Ureter (tissue), 1 donor: ENCODE measurements around the gene COP1. TPM values are rescaled to one million over a fixed set of nuclear protein-coding genes. Genes with fewer than 3 reads are reported as not detected.
"Not testable (repeated sequence)": the region's sequence is repeated elsewhere in the genome, so short reads cannot be mapped to it uniquely, and the experiment has no call there.

Source experiments
- DNase-seq: peaks from one replicate; pipeline ENCODE4 v3.0.0-alpha.2; 2020; ENCODE audit warnings: low spot score
- total RNA-seq: library from RNA; stranded (reverse); gene quantifications from one replicate; pipeline ENCODE4 v1.2.4, GENCODE V29; 2023
- donor health status: DM: yes; HTN: yes; CAD: no.

Gene COP1
- total RNA-seq, 1 donor from 2014 or later: 60.6 TPM

GRCh38 chr1:176122282-176122681 lies 84.8 kb downstream of the COP1 start:
- DNase-seq: no peak

GRCh38 chr1:176119549-176119948 lies 87.5 kb downstream of the COP1 start:
- no peak for DNase-seq

DNA sequence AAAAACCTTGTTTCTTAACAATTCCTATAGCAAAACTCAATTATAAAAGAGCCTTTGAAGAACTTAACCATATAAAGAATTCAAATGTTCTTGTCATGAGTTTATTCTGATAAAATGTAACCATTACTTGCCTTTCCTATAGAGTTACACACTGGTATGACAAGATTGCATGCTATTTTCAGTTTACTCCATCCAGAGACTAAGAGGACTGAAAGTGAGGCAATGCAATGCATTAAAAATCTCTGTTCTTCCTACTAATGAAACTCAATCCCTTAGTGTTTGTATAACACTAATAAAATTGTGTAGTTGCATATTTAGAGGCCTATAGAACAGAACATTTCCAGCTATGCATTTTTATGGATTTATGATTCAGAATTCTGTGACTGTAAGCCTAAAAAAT lies 88.1 kb downstream of the COP1 start:
- DNase-seq: no peak

GRCh38 chr1:176111835-176112234 lies 95.3 kb downstream of the COP1 start:
- DNase-seq: no peak

DNA sequence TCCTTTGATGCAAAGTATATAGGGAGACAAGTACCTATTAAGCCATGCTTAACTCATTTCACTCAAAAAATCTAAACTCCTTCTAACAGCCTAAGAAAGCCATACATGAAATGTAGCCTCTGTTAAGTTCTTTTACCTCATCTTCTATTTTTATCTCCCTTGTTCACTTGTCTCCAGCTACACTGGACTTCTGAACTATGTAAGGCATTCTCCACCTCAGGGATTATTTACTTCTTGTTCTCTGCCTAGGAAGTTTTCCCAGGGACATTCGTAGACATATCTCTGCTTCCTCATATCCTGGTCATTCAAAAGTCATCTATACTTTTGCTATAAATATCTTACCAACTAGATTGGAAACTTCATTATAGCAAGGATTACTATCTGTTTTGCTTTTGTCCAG lies 96.9 kb downstream of the COP1 start:
- DNase-seq: no peak

- DNase-seq: no peak
Measured at GRCh38 chr1:176102768-176103350, 104.2 kb downstream of the COP1 start.

- no peak for DNase-seq
Measured at GRCh38 chr1:176101951-176102642, 105.0 kb downstream of the COP1 start.

DNA sequence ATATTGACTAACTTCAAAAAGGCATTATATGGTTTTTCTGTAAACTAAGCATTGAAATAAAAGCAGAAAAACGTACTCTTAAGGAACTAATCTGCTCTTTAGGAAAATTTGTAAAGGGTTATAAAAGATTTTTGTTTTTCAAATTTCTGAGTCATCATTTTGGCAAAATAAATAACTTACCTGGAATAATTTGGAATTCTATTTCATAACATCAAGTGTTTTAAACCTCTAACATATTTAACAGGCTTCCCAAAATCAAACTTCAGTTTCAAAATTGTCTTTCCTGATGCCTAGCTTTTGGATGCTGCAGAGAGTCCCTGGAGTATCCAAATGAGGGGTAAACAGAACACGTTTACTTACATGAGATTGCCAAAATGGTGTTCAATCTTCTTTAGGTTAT lies 108.5 kb downstream of the COP1 start:
- no peak for DNase-seq

GRCh38 chr1:176096015-176096414 lies 111.1 kb downstream of the COP1 start:
- no peak for DNase-seq

DNA sequence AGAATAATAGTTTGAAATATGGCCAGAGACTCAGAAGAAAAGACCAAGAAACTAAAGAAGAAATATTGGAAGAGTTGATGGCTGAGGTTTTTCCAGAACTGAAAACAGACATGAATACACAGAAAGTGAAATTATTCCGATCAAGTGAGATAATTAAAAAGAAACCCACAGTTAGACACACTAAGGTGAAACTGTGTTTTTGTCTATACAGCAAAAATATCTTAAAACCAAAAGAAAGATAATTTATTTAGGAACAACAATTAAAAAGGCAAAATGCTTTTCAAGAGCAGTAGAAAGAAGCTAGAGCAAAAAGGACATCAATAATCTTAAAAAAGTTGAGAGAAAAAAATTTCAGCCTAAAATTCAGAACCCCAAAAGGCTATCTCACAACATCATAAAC lies 116.3 kb downstream of the COP1 start:
- no peak for DNase-seq

GRCh38 chr1:176087746-176088145 lies 119.3 kb downstream of the COP1 start:
- not testable (repeated sequence) for DNase-seq

GRCh38 chr1:176073524-176074157 lies 133.4 kb downstream of the COP1 start:
- no peak for DNase-seq

DNA sequence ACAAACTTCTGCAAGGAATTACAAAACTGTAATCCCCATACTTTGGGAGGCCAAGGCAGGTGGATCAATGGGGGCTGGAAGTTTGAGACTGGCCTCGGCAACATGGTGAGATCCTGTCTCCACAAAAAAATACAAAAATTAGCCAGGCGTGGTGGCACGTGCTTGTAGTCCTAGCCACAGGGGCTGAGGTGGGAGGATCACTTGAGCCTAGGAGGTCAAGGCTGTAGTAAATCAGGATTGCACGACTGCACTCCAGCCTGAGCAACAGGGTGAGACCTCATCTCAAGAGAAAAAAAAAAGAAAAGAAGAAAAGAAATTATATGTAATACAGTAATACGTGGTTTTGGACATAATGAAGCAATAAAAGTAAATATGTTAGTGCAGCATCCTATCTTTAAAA lies 138.2 kb downstream of the COP1 start:
- no peak for DNase-seq

- DNase-seq: no peak
Measured at GRCh38 chr1:176068256-176068655, 138.8 kb downstream of the COP1 start.

DNA sequence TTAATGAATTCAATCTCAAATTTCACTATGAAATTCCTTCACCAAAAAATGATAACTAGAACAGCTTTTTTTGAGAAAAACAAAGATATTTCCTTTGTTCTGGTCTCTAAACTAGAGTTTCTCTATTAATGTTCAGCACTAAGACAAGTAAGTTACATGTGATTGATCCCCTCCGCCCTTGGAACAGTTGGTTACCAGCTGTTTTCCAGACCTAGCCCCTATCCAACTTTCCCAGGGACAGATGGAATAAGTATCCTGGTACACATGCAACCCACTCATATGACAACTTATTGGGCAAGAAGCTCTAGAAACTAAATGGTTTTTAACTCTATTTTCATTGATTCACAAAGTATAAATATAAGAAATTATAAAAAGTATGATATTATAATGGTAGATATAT lies 140.4 kb downstream of the COP1 start:
- DNase-seq: no peak

GRCh38 chr1:176058686-176059085 lies 148.4 kb downstream of the COP1 start:
- DNase-seq: no peak

GRCh38 chr1:176056312-176056711 lies 150.8 kb downstream of the COP1 start:
- no peak for DNase-seq

DNA sequence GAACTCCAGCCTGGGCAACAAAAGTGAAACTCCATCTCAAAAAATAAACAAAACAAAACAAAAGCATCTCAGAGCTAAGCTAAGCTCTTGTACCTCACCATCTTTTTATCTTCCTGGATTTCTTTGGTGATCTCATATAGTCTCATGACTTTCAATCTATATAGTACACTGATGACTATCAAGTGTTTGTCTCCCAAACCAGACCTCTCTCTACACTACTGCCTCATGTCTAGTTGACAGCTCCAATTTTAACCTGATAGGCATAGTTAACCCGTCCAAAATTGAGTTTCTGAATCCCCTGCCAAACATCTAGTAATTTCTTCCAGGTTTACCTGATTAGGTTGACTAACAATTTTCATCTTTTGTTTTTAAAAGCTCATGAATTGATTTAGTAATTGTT lies 151.7 kb downstream of the COP1 start:
- no peak for DNase-seq

DNA sequence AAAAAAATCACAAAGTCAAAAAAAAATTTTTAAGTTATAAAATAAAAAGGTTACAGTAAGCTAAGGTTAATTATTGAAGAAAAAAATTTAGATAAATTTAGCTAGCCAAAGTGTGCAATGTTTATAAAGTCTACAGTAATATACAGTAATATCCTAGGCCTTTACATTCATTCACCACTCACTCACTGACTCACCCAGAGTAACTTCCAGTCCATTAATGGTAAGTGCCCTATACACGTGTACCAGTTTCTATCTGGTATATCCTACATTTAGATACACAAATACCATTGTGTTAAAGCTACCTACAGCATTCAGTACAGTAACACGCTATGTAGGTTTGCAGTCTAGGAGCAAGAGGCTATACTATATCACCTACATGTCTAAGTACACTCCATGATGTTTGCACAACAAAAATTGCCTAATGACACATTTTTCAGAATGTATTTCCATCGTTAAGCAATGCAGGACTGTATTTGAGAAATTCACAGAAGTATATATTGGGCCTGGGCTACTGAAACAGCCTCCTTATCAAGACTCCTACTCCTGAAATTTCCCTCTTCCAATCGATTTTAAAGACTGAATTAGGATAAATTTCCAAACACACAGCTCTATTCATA lies 155.1 kb downstream of the COP1 start:
- no peak for DNase-seq

- no peak for DNase-seq
Measured at GRCh38 chr1:176051402-176051801, 155.7 kb downstream of the COP1 start.

DNA sequence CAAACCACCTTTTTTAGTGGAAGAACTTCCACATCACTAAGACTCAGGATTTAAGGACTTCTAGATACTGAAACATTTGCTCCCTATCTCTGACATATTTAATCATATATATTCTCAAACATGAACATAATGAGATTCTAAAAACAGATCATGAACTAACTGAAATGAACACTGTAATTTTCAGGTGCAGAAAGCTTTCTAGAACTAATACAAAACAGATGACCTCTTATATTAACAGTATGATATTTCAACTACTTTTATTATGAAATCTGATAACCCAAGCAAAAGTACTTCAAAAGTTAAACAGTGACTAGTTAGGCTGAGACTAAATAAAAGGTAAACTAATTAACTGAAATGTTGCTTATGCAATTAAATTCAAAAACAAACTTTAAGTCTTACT lies 157.5 kb downstream of the COP1 start:
- DNase-seq: no peak

GRCh38 chr1:176046926-176047325 lies 160.2 kb downstream of the COP1 start:
- DNase-seq: no peak

DNA sequence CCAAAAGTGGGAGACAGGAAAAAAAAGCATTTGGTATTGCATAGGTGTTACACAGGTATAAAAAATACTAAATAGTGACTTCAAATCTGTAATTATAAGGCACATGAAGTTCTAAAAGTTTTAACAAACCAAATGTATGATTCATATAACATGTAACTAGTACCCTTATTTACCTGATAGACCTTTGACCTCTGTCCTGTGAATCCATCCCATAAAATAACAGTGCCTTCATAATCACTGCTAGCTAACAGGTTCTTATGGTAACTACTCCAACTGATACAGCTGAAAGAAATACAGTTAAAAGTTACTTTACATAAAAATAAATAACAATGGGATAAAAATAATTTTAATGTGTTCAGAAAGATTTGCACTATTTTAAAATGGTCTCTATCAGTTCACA lies 163.5 kb downstream of the COP1 start:
- DNase-seq: no peak
